Endothelial cell of umbilical vein (primary cell): Measurements from ENCODE around the gene CRACR2A. TPM values are rescaled to one million over a fixed set of nuclear protein-coding genes. Genes with fewer than 3 reads are reported as not detected.

ENCODE experiments used
- BruUV-seq: library from RNA; stranded (reverse); fragments of 400-500 nt; replicated peaks from 2 replicates; lab custom pipeline; 2021; lab: Mats Ljungman, UMichigan
- CTCF ChIA-PET: fragments of 300-600, 350-600 bp; sonication (Branson Sonifier 250); formaldehyde crosslinking; loops from one replicate; lab custom pipeline; 2021; ENCODE audit warnings: antibody characterized with exemption, inconsistent platforms; lab: Charles Lee
- POLR2A ChIA-PET: fragments of 300-600, 350-600 bp; sonication (Branson Sonifier 250); formaldehyde crosslinking; loops from one replicate; lab custom pipeline; 2021; ENCODE audit warnings: antibody characterized with exemption, inconsistent platforms; lab: Charles Lee
- DNase-seq: peaks from one replicate; pipeline ENCODE4 v3.0.0-alpha.2; 2011; ENCODE audit warnings: low read depth, low spot score
- FAIRE-seq: peaks from 2 replicates; lab custom pipeline; 2011; peaks lifted over from hg19 to GRCh38; lab: Jason Lieb, UNC
- H2AFZ ChIP-seq: 2 replicates; pipeline ENCODE4 v1.6.0; 2012; ENCODE audit warnings: low read depth, low read length, control low read depth, inconsistent platforms
- H3K27ac ChIP-seq: 2 replicates; pipeline ENCODE4 v1.5.1; 2011; ENCODE audit warnings: low read depth, mild to moderate bottlenecking, control low read depth, low read length, moderate library complexity; ENCODE audit not compliant: insufficient read depth
- H3K27me3 ChIP-seq, 2 experiments: 2 replicates each; pipeline versions ENCODE4 v1.6.0 to v1.6.1; 2011; ENCODE audit warnings: low read length in 2 of 2, mixed read lengths in 1 of 2; ENCODE audit not compliant: control insufficient read depth in 2 of 2, insufficient read depth in 2 of 2
- H3K36me3 ChIP-seq, 2 experiments: 2 replicates in 1 of 2; 3 replicates in 1 of 2; pipeline ENCODE4 v1.5.1; 2011; ENCODE audit warnings: low read length in 2 of 2, mild to moderate bottlenecking in 1 of 2, moderate library complexity in 1 of 2; ENCODE audit not compliant: control insufficient read depth in 2 of 2, insufficient read depth in 2 of 2; ENCODE audit errors: extremely low read depth in 1 of 2
- H3K4me1 ChIP-seq: 3 replicates; pipeline ENCODE4 v1.5.1; 2011; ENCODE audit warnings: mild to moderate bottlenecking, low read length; ENCODE audit not compliant: control insufficient read depth, insufficient read depth; ENCODE audit errors: extremely low read depth
- H3K4me2 ChIP-seq: 2 replicates; pipeline ENCODE4 v1.6.1; 2011; ENCODE audit warnings: low read length, control low read depth, mixed read lengths; ENCODE audit not compliant: insufficient read depth
- H3K4me3 ChIP-seq, 3 experiments: fragments of 200-600 bp in 1 of 3; sonication (generic), shearing (Covaris generic) in 1 of 3; replicated peaks in 1 of 3; 2 replicates each; pipeline ENCODE4 v1.5.1; 2011 to 2016; ENCODE audit warnings: control low read depth in 3 of 3, low read length in 3 of 3, mild to moderate bottlenecking in 2 of 3, inconsistent platforms in 1 of 3, low read depth in 1 of 3, moderate library complexity in 1 of 3; ENCODE audit not compliant: insufficient read depth in 1 of 3
- H3K79me2 ChIP-seq: 2 replicates; pipeline ENCODE4 v1.6.0; 2012; ENCODE audit warnings: low read length, inconsistent platforms; ENCODE audit not compliant: control insufficient read depth, insufficient read depth
- H3K9ac ChIP-seq: replicated peaks from 2 replicates; pipeline ENCODE3; 2011; ENCODE audit warnings: low read length, control low read depth; ENCODE audit not compliant: insufficient read depth; ENCODE audit errors: extremely low read depth
- H3K9me1 ChIP-seq: replicated peaks from 3 replicates; pipeline ENCODE4 v1.6.0; 2011; ENCODE audit warnings: mild to moderate bottlenecking, low read length; ENCODE audit not compliant: control insufficient read depth, insufficient read depth; ENCODE audit errors: extremely low read depth
- H3K9me3 ChIP-seq: replicated peaks from 2 replicates; pipeline ENCODE4 v1.5.1; 2012; ENCODE audit warnings: low read length, inconsistent platforms; ENCODE audit not compliant: control insufficient read depth, insufficient read depth
- H4K20me1 ChIP-seq: replicated peaks from 2 replicates; pipeline ENCODE3; 2011; ENCODE audit warnings: mild to moderate bottlenecking, low read length; ENCODE audit not compliant: control insufficient read depth, insufficient read depth; ENCODE audit errors: extremely low read depth
- EZH2 ChIP-seq: IDR thresholded peaks from 2 replicates; pipeline ENCODE4 v1.6.1; 2012; ENCODE audit warnings: borderline replicate concordance, low read depth, mild to moderate bottlenecking, moderate library complexity, low read length, inconsistent platforms; ENCODE audit not compliant: severe bottlenecking
- FOS ChIP-seq: IDR thresholded peaks from 2 replicates; pipeline ENCODE4 v1.6.1; 2011; ENCODE audit warnings: mild to moderate bottlenecking, low read length, moderate library complexity, borderline replicate concordance; ENCODE audit not compliant: insufficient read depth
- GATA2 ChIP-seq: IDR thresholded peaks from 2 replicates; pipeline ENCODE4 v1.7.0; 2011; ENCODE audit warnings: low read depth, mild to moderate bottlenecking, moderate library complexity, mixed read lengths, low read length; ENCODE audit not compliant: insufficient read length, insufficient read depth
- JUN ChIP-seq: IDR thresholded peaks from 2 replicates; pipeline ENCODE4 v1.6.1; 2011; ENCODE audit warnings: borderline replicate concordance, low read depth; ENCODE audit not compliant: insufficient read length, insufficient read depth
- MYC ChIP-seq: IDR thresholded peaks from one replicate; pipeline ENCODE4 v1.6.1; 2011; ENCODE audit warnings: mild to moderate bottlenecking, low read depth, low read length
- POLR2AphosphoS5 ChIP-seq: IDR thresholded peaks from 2 replicates; pipeline ENCODE4 v1.6.1; 2012; ENCODE audit warnings: low read depth, mild to moderate bottlenecking, control low read depth, low read length, moderate library complexity; ENCODE audit not compliant: insufficient read depth
- dilution Hi-C: fragments of 300-500 bp; cut with MboI; formaldehyde crosslinking; loops from one replicate; pipeline ENCODE4 v1.15.0; 2019; ENCODE audit warnings: low sequenced_read_pairs; ENCODE audit not compliant: extremely low pct_ligation_motif_present
- intact Hi-C: fragments of 100-400 bp; cut with micrococcal nuclease; formaldehyde crosslinking; loops from one replicate; pipeline ENCODE4 v1.10.0; 2022
- polyA plus RNA-seq, 4 experiments: library from polyadenylated mRNA; depleted of rRNA in 3 of 4; stranded (reverse) in 3 of 4; unstranded in 1 of 4; fragments of >200 nt; gene quantifications; 2 replicates each; pipeline versions ENCODE4 v1.2.1 to v1.2.3, GENCODE V29; 2011 to 2012; ENCODE audit warnings: missing spikeins in 1 of 4
- total RNA-seq: library from RNA; stranded (reverse); gene quantifications from 2 replicates; pipeline ENCODE4 v1.2.3, GENCODE V29; 2021
- TF ChIP-seq, protein P1 (sequence below): IDR thresholded peaks from 2 replicates; pipeline ENCODE4 v1.6.1; 2011; ENCODE audit not compliant: insufficient read depth, insufficient read length
- TF ChIP-seq, protein P2 (sequence below), 2 donors: IDR thresholded peaks; 1 replicate in 1 of 2; 2 replicates in 1 of 2; pipeline ENCODE4 v1.5.1; 2011; ENCODE audit warnings: low read length in 2 of 2, mild to moderate bottlenecking in 2 of 2, moderate library complexity in 2 of 2, control low read depth in 1 of 2, inconsistent platforms in 1 of 2, low read depth in 1 of 2; ENCODE audit not compliant: insufficient read depth in 1 of 2; ENCODE audit errors: extremely low read depth in 1 of 2

Gene CRACR2A
- total and polyA plus RNA-seq, 2 donors (not counting 3 experiments of a cell fraction or from before 2014, with no cell fraction given) = 4.4 to 15.9 TPM

GRCh38 chr12:3614806-3615466, 138.0 kb downstream of the CRACR2A start:
- Histone ChIP-seq H3K4me3 (no peak overlapping the region), H3K4me2 (no peak overlapping the region), H4K20me1 (no peaks in the 10 kb centered on the region), H3K27me3 (no peaks in the 10 kb centered on the region), H3K9ac (no peak overlapping the region), H3K36me3 (no peaks in the 10 kb centered on the region), H3K4me1 (no peaks in the 10 kb centered on the region), H2AFZ (no peak overlapping the region), H3K79me2 (no peaks in the 10 kb centered on the region), H3K9me3 (no peaks in the 10 kb centered on the region), H3K9me1 (no peaks in the 10 kb centered on the region), H3K27ac (no peak overlapping the region)
- no peak for TF ChIP-seq GATA2
- no peak for TF ChIP-seq MYC
- no peak for TF ChIP-seq POLR2AphosphoS5
- TF ChIP-seq, protein P1, sequence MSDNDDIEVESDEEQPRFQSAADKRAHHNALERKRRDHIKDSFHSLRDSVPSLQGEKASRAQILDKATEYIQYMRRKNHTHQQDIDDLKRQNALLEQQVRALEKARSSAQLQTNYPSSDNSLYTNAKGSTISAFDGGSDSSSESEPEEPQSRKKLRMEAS = no peak
- no peak for TF ChIP-seq FOS
- TF ChIP-seq, protein P2, sequence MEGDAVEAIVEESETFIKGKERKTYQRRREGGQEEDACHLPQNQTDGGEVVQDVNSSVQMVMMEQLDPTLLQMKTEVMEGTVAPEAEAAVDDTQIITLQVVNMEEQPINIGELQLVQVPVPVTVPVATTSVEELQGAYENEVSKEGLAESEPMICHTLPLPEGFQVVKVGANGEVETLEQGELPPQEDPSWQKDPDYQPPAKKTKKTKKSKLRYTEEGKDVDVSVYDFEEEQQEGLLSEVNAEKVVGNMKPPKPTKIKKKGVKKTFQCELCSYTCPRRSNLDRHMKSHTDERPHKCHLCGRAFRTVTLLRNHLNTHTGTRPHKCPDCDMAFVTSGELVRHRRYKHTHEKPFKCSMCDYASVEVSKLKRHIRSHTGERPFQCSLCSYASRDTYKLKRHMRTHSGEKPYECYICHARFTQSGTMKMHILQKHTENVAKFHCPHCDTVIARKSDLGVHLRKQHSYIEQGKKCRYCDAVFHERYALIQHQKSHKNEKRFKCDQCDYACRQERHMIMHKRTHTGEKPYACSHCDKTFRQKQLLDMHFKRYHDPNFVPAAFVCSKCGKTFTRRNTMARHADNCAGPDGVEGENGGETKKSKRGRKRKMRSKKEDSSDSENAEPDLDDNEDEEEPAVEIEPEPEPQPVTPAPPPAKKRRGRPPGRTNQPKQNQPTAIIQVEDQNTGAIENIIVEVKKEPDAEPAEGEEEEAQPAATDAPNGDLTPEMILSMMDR (IDR thresholded peaks at IDR 0.05; ENCODE audit: extremely low read depth in 1 of 2, insufficient read depth in 1 of 2, low read depth in 1 of 2, low read length in 2 of 2) = no peak
- no peak for TF ChIP-seq EZH2
- TF ChIP-seq JUN = no peak
- intact Hi-C loops (no loop called here), dilution Hi-C loops (no loop called here)
- DNase-seq (no peak), FAIRE-seq (no peak)
- ChIA-PET CTCF (no interaction called here), POLR2A (no interaction called here)
- BruUV-seq = no TSS peak
